K562 (cell line): Measurements from ENCODE around the gene OPA3. TPM values are rescaled to one million over a fixed set of nuclear protein-coding genes. Genes with fewer than 3 reads are reported as not detected.

Source experiments
- E2F3 ChIP-seq: fragments of 250-450 bp; sonication (Bioruptor Pico); IDR thresholded peaks from 2 replicates; pipeline ENCODE4 v1.4.0; 2020; ENCODE audit warnings: mild to moderate bottlenecking
- HSF4 ChIP-seq: fragments of 250-450 bp; sonication (Bioruptor Pico); IDR thresholded peaks from 2 replicates; pipeline ENCODE4 v2.1.2; 2022; ENCODE audit warnings: mild to moderate bottlenecking, moderate library complexity, borderline replicate concordance
- IRF2 ChIP-seq: sonication (generic); formaldehyde crosslinking; IDR thresholded peaks from 2 replicates; pipeline ENCODE4 v1.8.1; 2022; ENCODE audit warnings: mild to moderate bottlenecking, missing genetic modification reagents
- MCM2 ChIP-seq: fragments of 450-650 bp; IDR thresholded peaks from 2 replicates; pipeline ENCODE4 v1.6.1; 2017; ENCODE audit warnings: low read depth, mild to moderate bottlenecking
- NCOA2 ChIP-seq, 2 experiments: fragments of 450-650 bp; IDR thresholded peaks; 2 replicates each; pipeline ENCODE4 v1.6.1; 2018; ENCODE audit warnings: mild to moderate bottlenecking in 2 of 2, moderate library complexity in 1 of 2; ENCODE audit not compliant: partially characterized antibody in 2 of 2
- NFXL1 ChIP-seq: fragments of 450-650 bp; formaldehyde crosslinking; IDR thresholded peaks from 2 replicates; pipeline ENCODE4 v1.4.0; 2021; ENCODE audit warnings: mild to moderate bottlenecking
- NR3C1 ChIP-seq: sonication (generic); formaldehyde crosslinking; IDR thresholded peaks from 2 replicates; pipeline ENCODE4 v1.8.1; 2022; ENCODE audit warnings: missing genetic modification reagents
- NR4A1 ChIP-seq, 2 experiments: fragments of 250-450 bp in 1 of 2; fragments of 450-650 bp in 1 of 2; sonication (Bioruptor Pico) in 1 of 2; IDR thresholded peaks; 2 replicates each; pipeline versions ENCODE4 v1.4.0 to v1.6.1; 2016 to 2020; ENCODE audit warnings: mild to moderate bottlenecking in 2 of 2, missing compliant biosample characterization in 1 of 2, missing genetic modification characterization in 1 of 2, moderate library complexity in 1 of 2
- POLR2G ChIP-seq: fragments of 200-400 bp; formaldehyde crosslinking; IDR thresholded peaks from 2 replicates; pipeline ENCODE4 v1.6.1; 2017; ENCODE audit warnings: low read depth, mild to moderate bottlenecking, antibody characterized with exemption, low read length, moderate library complexity
- RBBP5 ChIP-seq: fragments of 200-600 bp; sonication (generic); IDR thresholded peaks from 2 replicates; pipeline ENCODE4 v1.6.1; 2012; ENCODE audit warnings: borderline replicate concordance, mild to moderate bottlenecking, low read length, control low read depth, inconsistent platforms; ENCODE audit not compliant: insufficient read depth, poor library complexity, severe bottlenecking
- SIRT6 ChIP-seq: IDR thresholded peaks from one replicate; pipeline ENCODE4 v1.6.1; 2012; ENCODE audit warnings: low read depth, mild to moderate bottlenecking, control low read depth, inconsistent platforms, low read length, moderate library complexity
- SLC30A9 ChIP-seq: fragments of 250-450 bp; sonication (Bioruptor Pico); IDR thresholded peaks from 2 replicates; pipeline ENCODE4 v1.8.0; 2022; ENCODE audit warnings: mild to moderate bottlenecking, moderate library complexity
- SP2 ChIP-seq: IDR thresholded peaks from 2 replicates; pipeline ENCODE4 v1.6.1; 2011; ENCODE audit warnings: mild to moderate bottlenecking, low read depth, low read length, moderate library complexity; ENCODE audit not compliant: poor library complexity, severe bottlenecking; ENCODE audit errors: extremely low read depth
- TCF7L2 ChIP-seq: fragments of 150-350 bp; IDR thresholded peaks from 2 replicates; pipeline ENCODE4 v1.6.1; 2016; ENCODE audit warnings: low read depth, mild to moderate bottlenecking, low read length, moderate library complexity
- TCFL5 ChIP-seq: fragments of 250-450 bp; sonication (Bioruptor Pico); conservative IDR thresholded peaks from 2 replicates; pipeline ENCODE4 v1.6.1; 2021; ENCODE audit warnings: mild to moderate bottlenecking, moderate library complexity, matching md5 sums
- XRCC5 ChIP-seq: fragments of 200-400 bp; formaldehyde crosslinking; IDR thresholded peaks from 2 replicates; pipeline ENCODE4 v1.6.1; 2017; ENCODE audit warnings: low read depth, mild to moderate bottlenecking, low read length
- ZBED1 ChIP-seq: IDR thresholded peaks from 2 replicates; pipeline ENCODE4 v1.6.1; 2014
- ZNF146 ChIP-seq: IDR thresholded peaks from one replicate; pipeline ENCODE4 v1.6.1; 2018; ENCODE audit warnings: missing compliant biosample characterization; ENCODE audit not compliant: unreplicated experiment
- polyA plus RNA-seq, 8 experiments: library from polyadenylated mRNA; depleted of rRNA in 4 of 8; stranded (reverse) in 5 of 8; unstranded in 3 of 8; fragments of >200 nt; fragmentation: Nextera tagmentation in 2 of 8; fragmentation: Illumina TruSeq in 1 of 8; extraction: Ambion mirVana in 2 of 8; extraction: Trizol in 1 of 8; gene quantifications; 2 replicates each; pipeline versions ENCODE4 v1.2.1 to v1.2.3, GENCODE V29; 2011 to 2014; ENCODE audit warnings: inconsistent platforms in 1 of 8, missing spikeins in 1 of 8
- total RNA-seq, 7 experiments: library from RNA; depleted of rRNA in 6 of 7; stranded (reverse); fragments of >200 nt in 6 of 7; fragmentation: Illumina TruSeq in 2 of 7; extraction: Trizol in 2 of 7; gene quantifications; 2 replicates each; pipeline versions ENCODE4 v1.2.1 to v1.2.3, GENCODE V29; 2011 to 2021; ENCODE audit warnings: low replicate concordance in 1 of 7
- TF ChIP-seq, protein P1 (sequence below), 2 experiments: IDR thresholded peaks; 2 replicates each; pipeline ENCODE4 v1.6.1; 2012; ENCODE audit warnings: improper control_type of control experiment in 2 of 2, low read depth in 2 of 2, low read length in 2 of 2, borderline replicate concordance in 1 of 2
- TF ChIP-seq, protein P2 (sequence below), 2 experiments: fragments of 450-650 bp in 1 of 2; IDR thresholded peaks; 2 replicates each; pipeline ENCODE4 v1.6.1; 2011 to 2017; ENCODE audit warnings: low read depth in 2 of 2, antibody characterized with exemption in 1 of 2, borderline replicate concordance in 1 of 2, low read length in 1 of 2, mild to moderate bottlenecking in 1 of 2, mixed read lengths in 1 of 2; ENCODE audit not compliant: control insufficient read depth in 1 of 2
- TF ChIP-seq, protein P3 (sequence below): sonication (generic); formaldehyde crosslinking; IDR thresholded peaks from 2 replicates; pipeline ENCODE4 v1.8.0; 2022; ENCODE audit warnings: missing genetic modification reagents, mild to moderate bottlenecking, moderate library complexity, borderline replicate concordance

Gene OPA3
- total and polyA plus RNA-seq, 9 of the 15 experiments (the other 6 are each of a cell fraction or from before 2014, with no cell fraction given), result 1.4 to 18.8 (median 9.0) TPM

DNA sequence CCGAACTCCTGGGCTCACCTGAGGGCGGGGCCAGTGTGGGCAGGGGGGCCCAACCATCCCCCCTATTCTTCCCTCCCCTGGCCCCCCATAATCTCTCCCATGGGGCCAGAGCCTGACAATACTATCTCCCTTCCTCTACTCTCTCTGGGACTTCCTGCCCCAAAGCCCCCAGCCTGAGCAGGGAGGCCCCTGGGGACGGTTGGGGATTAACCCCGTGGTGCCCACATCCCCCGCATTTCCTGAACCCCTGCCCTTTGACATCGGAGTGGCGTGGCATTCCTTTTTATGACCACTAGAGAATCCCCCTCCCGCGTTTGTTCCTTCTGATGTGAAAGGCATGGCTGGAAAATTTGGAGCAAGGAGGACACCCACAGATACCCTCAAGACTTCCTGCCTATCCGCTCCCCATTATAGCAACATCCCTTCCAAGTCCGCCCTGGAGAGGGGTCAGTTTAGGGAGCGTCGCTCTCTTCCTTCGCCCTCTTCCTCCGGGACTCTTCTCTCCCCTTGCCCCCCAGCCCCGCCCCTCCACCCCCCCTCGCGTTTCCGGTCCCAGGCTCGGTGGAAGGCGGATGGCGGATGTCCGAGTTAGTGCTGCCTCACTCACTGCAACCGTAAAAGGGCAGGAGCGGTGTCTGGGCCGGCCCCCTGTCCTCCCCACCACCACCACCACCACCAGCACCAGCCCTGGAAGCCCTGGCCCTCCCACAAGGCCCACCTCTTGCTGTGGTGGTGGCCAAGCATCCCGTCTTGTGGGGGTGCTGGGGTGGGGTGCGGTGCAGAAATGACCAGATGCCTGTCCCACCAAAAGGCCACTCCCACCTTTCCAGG, 75.5 kb downstream of the OPA3 start (continued):
- TF ChIP-seq NCOA2 (IDR thresholded peaks at IDR 0.05; ENCODE audit: partially characterized antibody in 2 of 2) (no peak), IRF2 (CRISPR knock-in tag) (no peak), POLR2G (peak; percentile 79), XRCC5 (0 out of 2 replicates have a peak, but pooled peaks have one; percentile 23), ZBED1 (no peak), SP2 (no peak), NR4A1 (CRISPR knock-in tag; IDR thresholded peaks at IDR 0.05) (no peak), NR4A1 (tag; IDR thresholded peaks at IDR 0.05) (no peak), SLC30A9 (CRISPR knock-in tag) (no peak), NFXL1 (CRISPR knock-in tag) (no peak), TCFL5 (no peak), E2F3 (CRISPR knock-in tag) (0 out of 2 replicates have a peak, but pooled peaks have one; percentile 31), RBBP5 (no peak), SIRT6 (no peak), HSF4 (CRISPR knock-in tag) (no peak), NR3C1 (CRISPR knock-in tag) (no peak), MCM2 (no peak), TCF7L2 (no peak), ZNF146 (CRISPR knock-in tag) (no peak)
- TF ChIP-seq, protein P1, sequence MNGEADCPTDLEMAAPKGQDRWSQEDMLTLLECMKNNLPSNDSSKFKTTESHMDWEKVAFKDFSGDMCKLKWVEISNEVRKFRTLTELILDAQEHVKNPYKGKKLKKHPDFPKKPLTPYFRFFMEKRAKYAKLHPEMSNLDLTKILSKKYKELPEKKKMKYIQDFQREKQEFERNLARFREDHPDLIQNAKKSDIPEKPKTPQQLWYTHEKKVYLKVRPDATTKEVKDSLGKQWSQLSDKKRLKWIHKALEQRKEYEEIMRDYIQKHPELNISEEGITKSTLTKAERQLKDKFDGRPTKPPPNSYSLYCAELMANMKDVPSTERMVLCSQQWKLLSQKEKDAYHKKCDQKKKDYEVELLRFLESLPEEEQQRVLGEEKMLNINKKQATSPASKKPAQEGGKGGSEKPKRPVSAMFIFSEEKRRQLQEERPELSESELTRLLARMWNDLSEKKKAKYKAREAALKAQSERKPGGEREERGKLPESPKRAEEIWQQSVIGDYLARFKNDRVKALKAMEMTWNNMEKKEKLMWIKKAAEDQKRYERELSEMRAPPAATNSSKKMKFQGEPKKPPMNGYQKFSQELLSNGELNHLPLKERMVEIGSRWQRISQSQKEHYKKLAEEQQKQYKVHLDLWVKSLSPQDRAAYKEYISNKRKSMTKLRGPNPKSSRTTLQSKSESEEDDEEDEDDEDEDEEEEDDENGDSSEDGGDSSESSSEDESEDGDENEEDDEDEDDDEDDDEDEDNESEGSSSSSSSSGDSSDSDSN (IDR thresholded peaks at IDR 0.05; ENCODE audit: borderline replicate concordance in 1 of 2, low read depth in 2 of 2, low read length in 2 of 2), result no peak
- TF ChIP-seq, protein P2, sequence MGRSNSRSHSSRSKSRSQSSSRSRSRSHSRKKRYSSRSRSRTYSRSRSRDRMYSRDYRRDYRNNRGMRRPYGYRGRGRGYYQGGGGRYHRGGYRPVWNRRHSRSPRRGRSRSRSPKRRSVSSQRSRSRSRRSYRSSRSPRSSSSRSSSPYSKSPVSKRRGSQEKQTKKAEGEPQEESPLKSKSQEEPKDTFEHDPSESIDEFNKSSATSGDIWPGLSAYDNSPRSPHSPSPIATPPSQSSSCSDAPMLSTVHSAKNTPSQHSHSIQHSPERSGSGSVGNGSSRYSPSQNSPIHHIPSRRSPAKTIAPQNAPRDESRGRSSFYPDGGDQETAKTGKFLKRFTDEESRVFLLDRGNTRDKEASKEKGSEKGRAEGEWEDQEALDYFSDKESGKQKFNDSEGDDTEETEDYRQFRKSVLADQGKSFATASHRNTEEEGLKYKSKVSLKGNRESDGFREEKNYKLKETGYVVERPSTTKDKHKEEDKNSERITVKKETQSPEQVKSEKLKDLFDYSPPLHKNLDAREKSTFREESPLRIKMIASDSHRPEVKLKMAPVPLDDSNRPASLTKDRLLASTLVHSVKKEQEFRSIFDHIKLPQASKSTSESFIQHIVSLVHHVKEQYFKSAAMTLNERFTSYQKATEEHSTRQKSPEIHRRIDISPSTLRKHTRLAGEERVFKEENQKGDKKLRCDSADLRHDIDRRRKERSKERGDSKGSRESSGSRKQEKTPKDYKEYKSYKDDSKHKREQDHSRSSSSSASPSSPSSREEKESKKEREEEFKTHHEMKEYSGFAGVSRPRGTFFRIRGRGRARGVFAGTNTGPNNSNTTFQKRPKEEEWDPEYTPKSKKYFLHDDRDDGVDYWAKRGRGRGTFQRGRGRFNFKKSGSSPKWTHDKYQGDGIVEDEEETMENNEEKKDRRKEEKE (IDR thresholded peaks at IDR 0.05; ENCODE audit: borderline replicate concordance in 1 of 2, control insufficient read depth in 1 of 2, low read depth in 2 of 2, low read length in 1 of 2), result no peak
- TF ChIP-seq, protein P3, sequence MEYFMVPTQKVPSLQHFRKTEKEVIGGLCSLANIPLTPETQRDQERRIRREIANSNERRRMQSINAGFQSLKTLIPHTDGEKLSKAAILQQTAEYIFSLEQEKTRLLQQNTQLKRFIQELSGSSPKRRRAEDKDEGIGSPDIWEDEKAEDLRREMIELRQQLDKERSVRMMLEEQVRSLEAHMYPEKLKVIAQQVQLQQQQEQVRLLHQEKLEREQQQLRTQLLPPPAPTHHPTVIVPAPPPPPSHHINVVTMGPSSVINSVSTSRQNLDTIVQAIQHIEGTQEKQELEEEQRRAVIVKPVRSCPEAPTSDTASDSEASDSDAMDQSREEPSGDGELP (CRISPR knock-in tag), result peak; percentile 60; the same call in 1 of the 2 replicates
